ENCODE data around the gene ENTPD2. TPM values are rescaled to one million over a fixed set of nuclear protein-coding genes. Genes with fewer than 3 reads are reported as not detected.

The ENTPD2 gene
- under 1 TPM in 1 of 2 donors, not detected in 1; 0.27 TPM for total RNA-seq

GRCh38 chr9:137053944-137054931, at the start of gene ENTPD2:
Gene ENTPD2 (minus strand): TSS chr9:137054061. CDS start chr9:137053997, 64 bp downstream.
- DNase-seq (ENCODE audit: low spot score in 2 of 2) (no peak), ATAC-seq (peak; percentile 66 to 71)
- Mint-ChIP-seq H3K36me3 (no peaks in the 10 kb centered on the region), H3K27ac (no peak within 1 kb of the TSS), H3K9me3 (no peaks in the 10 kb centered on the region)

GRCh38 chr9:137103206-137103999, 49.5 kb upstream of the ENTPD2 start:
- peaks cover 0 to 6% of the 10 kb centered on the region in 2 donors for H3K36me3 Mint-ChIP-seq
- H3K27ac Mint-ChIP-seq, result no peak overlapping the region
- H3K9me3 Mint-ChIP-seq, result no peaks in the 10 kb centered on the region
- ATAC-seq (no peak), DNase-seq (ENCODE audit: low spot score in 2 of 2) (no peak)

GRCh38 chr9:137099231-137099630, 45.4 kb upstream of the ENTPD2 start:
- Mint-ChIP-seq H3K9me3 (no peaks in the 10 kb centered on the region), H3K36me3 (peaks cover 11 to 16% of the 10 kb centered on the region in 2 donors), H3K27ac (no peak overlapping the region)
- DNase-seq (ENCODE audit: low spot score in 2 of 2) (no peak), ATAC-seq (no peak)

GRCh38 chr9:137097761-137098462, 44.1 kb upstream of the ENTPD2 start:
- no peak for DNase-seq (ENCODE audit: low spot score in 2 of 2)
- ATAC-seq, result no peak
- H3K9me3 Mint-ChIP-seq, result no peaks in the 10 kb centered on the region
- H3K27ac Mint-ChIP-seq, result no peak overlapping the region
- H3K36me3 Mint-ChIP-seq, result peaks cover 11 to 16% of the 10 kb centered on the region in 2 donors

- H3K36me3 Mint-ChIP-seq, result peaks cover 11 to 16% of the 10 kb centered on the region in 2 donors
- ATAC-seq, result no peak
- no peak for DNase-seq (ENCODE audit: low spot score in 2 of 2)
- peak overlapping the region; percentile 36 to 89 for H3K27ac Mint-ChIP-seq
- H3K9me3 Mint-ChIP-seq, result no peaks in the 10 kb centered on the region
Observed at GRCh38 chr9:137096785-137097546, 43.1 kb upstream of the ENTPD2 start.

GRCh38 chr9:137095664-137096517, 42.0 kb upstream of the ENTPD2 start:
- peak overlapping the region; percentile 89 to 96 for H3K27ac Mint-ChIP-seq
- DNase-seq (ENCODE audit: low spot score in 2 of 2) (peak; percentile 86 to 90), ATAC-seq (peak; percentile 97 to 98)
- no peaks in the 10 kb centered on the region for H3K9me3 Mint-ChIP-seq
- peaks cover 11 to 16% of the 10 kb centered on the region in 2 donors for H3K36me3 Mint-ChIP-seq

GRCh38 chr9:137089232-137089947, 35.5 kb upstream of the ENTPD2 start:
- no peaks in the 10 kb centered on the region for H3K9me3 Mint-ChIP-seq

GRCh38 chr9:137088121-137088520, 34.3 kb upstream of the ENTPD2 start:
- Mint-ChIP-seq H3K27ac (peak overlapping the region; percentile 89 to 94), H3K9me3 (no peaks in the 10 kb centered on the region), H3K36me3 (peaks cover 0 to 5% of the 10 kb centered on the region in 2 donors)
- ATAC-seq (no peak), DNase-seq (ENCODE audit: low spot score in 2 of 2) (no peak)

More at GRCh38 chr9:137089232-137089947, 35.5 kb upstream of the ENTPD2 start:
- peak overlapping the region; percentile 48 to 89 for H3K27ac Mint-ChIP-seq
- DNase-seq (ENCODE audit: low spot score in 2 of 2) (no peak), ATAC-seq (no peak)
- peaks cover 0 to 5% of the 10 kb centered on the region in 2 donors for H3K36me3 Mint-ChIP-seq

GRCh38 chr9:137087409-137087925, 33.6 kb upstream of the ENTPD2 start:
- Mint-ChIP-seq H3K27ac (peak overlapping the region; percentile 89 to 94), H3K36me3 (peaks cover 0 to 5% of the 10 kb centered on the region in 2 donors), H3K9me3 (no peaks in the 10 kb centered on the region)
- peak in 1 of 2 donors; percentile 33 for DNase-seq (ENCODE audit: low spot score in 2 of 2)
- no peak for ATAC-seq

- Mint-ChIP-seq H3K27ac (peak within 1 kb of the TSS; percentile 89 to 98), H3K36me3 (peaks cover 0 to 5% of the 10 kb centered on the region in 2 donors), H3K9me3 (no peaks in the 10 kb centered on the region)
- DNase-seq (ENCODE audit: low spot score in 2 of 2) (peak; percentile 99 to 100), ATAC-seq (peak; percentile 84 to 92)
Observed at GRCh38 chr9:137086531-137087408, 32.9 kb upstream of the ENTPD2 start, which contains the start of gene MAN1B1. Gene MAN1B1 (plus strand): TSS chr9:137086985. CDS start chr9:137087000, 15 bp downstream.

GRCh38 chr9:137085920-137086530, 32.2 kb upstream of the ENTPD2 start:
- ATAC-seq (peak; percentile 3 to 4), DNase-seq (ENCODE audit: low spot score in 2 of 2) (peak in 1 of 2 donors; percentile 40)
- Mint-ChIP-seq H3K9me3 (no peaks in the 10 kb centered on the region), H3K27ac (peak overlapping the region; percentile 89 to 98), H3K36me3 (peaks cover 0 to 5% of the 10 kb centered on the region in 2 donors)

GRCh38 chr9:137084526-137084925, 30.7 kb upstream of the ENTPD2 start:
- Mint-ChIP-seq H3K9me3 (no peaks in the 10 kb centered on the region), H3K27ac (no peak overlapping the region), H3K36me3 (peaks cover 0 to 5% of the 10 kb centered on the region in 2 donors)
- no peak for ATAC-seq
- DNase-seq (ENCODE audit: low spot score in 2 of 2), result no peak
